Measurements from ENCODE around the gene SHROOM3.

- no peak for TF ChIP-seq CTCF (IDR thresholded peaks at IDR 0.05)
- no peak for TF ChIP-seq ZFX (IDR thresholded peaks at IDR 0.05; ENCODE audit: borderline replicate concordance)
Observed at GRCh38 chr4:76665721-76666120, 230.7 kb downstream of the SHROOM3 start.
